ENCODE results near the gene ERP44.

The ERP44 gene

DNA sequence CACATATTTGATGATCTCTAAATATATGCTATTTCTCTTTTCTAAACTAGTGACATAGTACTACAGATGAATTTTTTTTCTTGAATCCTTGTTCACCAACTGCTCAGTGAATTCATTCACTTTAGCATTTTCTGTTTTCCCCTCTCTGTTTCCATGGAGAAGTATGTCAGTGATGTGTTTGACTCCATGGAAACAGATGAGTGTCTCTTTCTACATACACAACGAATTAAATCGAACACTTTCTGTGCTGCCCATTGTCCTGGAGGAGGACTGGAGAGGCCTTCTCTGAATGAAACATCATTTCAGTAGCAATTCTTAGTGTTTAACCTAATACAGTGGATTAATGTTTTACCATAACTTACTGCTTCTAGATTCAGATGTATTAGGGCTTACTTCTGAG, 9.8 kb upstream of the ERP44 start:
- TF ChIP-seq, protein P1, sequence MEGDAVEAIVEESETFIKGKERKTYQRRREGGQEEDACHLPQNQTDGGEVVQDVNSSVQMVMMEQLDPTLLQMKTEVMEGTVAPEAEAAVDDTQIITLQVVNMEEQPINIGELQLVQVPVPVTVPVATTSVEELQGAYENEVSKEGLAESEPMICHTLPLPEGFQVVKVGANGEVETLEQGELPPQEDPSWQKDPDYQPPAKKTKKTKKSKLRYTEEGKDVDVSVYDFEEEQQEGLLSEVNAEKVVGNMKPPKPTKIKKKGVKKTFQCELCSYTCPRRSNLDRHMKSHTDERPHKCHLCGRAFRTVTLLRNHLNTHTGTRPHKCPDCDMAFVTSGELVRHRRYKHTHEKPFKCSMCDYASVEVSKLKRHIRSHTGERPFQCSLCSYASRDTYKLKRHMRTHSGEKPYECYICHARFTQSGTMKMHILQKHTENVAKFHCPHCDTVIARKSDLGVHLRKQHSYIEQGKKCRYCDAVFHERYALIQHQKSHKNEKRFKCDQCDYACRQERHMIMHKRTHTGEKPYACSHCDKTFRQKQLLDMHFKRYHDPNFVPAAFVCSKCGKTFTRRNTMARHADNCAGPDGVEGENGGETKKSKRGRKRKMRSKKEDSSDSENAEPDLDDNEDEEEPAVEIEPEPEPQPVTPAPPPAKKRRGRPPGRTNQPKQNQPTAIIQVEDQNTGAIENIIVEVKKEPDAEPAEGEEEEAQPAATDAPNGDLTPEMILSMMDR (IDR thresholded peaks at IDR 0.05; ENCODE audit: extremely low read depth, missing control alignments): no peak
- DNase-seq (ENCODE audit: low spot score): no peak

DNA sequence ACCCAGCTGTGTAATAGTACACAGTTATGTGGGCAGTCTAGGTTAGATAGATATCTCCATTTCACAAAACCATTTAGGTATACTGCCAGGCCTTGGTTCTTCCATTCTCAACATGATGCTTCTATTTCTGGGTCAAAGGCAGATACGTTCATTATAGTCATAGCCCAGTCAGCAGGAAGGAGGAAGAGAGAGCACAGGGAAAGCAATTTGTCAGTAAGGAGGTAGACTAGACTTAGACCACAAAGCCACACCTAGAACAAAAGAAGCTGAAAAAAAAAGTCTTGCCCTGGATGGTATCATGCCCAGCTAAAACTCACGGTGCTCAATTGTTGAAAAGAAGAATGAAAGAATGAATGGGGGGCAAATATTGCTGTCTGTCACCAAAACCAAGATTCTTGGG, 7.8 kb upstream of the ERP44 start:
- TF ChIP-seq, protein P1 (IDR thresholded peaks at IDR 0.05; ENCODE audit: extremely low read depth, missing control alignments): no peak
- DNase-seq (ENCODE audit: low spot score): no peak

DNA sequence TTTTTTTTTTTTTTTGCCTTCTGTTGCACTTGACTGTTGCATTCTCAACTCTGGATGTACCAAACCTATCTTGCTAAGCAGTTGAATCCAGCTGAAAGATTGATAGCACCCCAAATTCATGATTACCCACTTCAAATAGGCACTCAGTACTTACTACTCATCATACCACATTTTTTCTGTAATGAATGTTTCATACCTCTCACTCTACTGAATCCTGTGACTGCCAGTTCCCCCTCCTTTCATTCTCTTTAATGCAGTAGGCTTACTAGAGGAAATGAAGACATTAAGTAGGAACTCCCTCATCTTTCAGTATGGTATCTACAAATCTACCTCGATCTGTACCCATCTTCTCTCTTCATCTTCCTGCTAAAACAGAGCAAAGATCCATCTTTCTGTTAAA, 7.1 kb upstream of the ERP44 start:
- TF ChIP-seq, protein P1 (IDR thresholded peaks at IDR 0.05; ENCODE audit: extremely low read depth, missing control alignments): no peak
- DNase-seq (ENCODE audit: low spot score): no peak

DNA sequence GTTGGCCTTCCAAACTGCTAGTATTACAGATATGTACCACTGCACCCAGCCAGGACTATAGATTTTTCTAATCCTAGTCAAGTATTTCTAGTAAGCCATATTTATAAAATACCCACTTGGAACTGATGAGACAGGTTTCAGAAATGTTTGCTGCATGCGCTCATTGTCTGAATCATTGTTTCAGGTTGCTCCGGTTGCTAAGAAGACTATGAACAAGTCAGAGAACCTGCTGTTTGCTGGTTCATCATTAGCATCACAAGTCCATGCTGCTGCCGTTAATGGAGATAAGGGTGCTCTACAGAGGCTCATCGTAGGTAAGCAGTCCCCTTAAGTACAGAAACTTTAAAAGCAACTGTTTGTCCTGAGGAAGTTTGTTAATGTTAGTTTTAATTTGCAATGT, 5.5 kb upstream of the ERP44 start:
- DNase-seq (ENCODE audit: low spot score): no peak
- TF ChIP-seq, protein P1 (IDR thresholded peaks at IDR 0.05; ENCODE audit: extremely low read depth, missing control alignments): no peak

DNA sequence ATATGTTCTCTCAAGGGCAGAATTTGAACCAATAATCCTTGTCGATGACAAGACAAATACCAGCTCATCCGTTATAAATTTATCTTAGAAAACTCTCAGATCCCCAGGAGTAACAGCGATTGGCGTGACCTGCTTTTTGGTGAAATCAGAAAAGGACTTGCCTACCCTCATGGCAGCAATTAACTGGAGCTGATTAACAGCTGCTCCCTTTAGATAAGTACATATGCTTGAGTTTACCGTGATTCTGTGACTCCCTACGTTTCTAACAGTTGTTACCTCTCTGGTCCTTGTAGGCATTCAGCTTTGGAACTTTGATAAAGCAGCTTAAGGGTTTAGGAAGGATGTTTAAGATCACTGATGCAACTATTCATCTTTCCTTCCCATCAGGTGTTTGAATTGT, 2.8 kb upstream of the ERP44 start:
- no peak for DNase-seq (ENCODE audit: low spot score)
- TF ChIP-seq, protein P1 (IDR thresholded peaks at IDR 0.05; ENCODE audit: extremely low read depth, missing control alignments): no peak

DNA sequence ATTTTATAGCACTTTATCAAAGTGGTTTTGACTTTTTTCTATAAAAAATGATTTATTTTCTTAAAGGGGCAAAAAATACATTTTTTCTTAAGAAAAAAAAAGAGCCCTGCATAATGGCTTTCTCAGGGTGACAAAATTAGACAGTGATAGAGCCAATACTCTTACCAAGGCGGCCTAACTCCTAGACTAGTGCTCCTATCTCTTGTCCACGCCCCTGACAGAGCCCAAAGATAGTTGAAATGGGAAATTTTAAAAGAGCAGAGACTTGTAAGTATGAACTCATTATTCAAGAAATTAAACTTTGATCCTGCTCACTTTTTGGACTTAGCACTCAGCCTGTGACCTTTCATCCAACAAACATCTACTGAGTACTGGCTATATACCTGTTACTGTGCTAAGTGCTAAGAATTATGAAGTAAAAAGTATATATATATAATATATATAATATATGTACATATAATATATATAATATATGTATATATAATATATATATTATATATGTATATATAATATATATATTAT, 1.4 kb upstream of the ERP44 start:
- DNase-seq (ENCODE audit: low spot score): no peak
- TF ChIP-seq, protein P1 (IDR thresholded peaks at IDR 0.05; ENCODE audit: extremely low read depth, missing control alignments): no peak

DNA sequence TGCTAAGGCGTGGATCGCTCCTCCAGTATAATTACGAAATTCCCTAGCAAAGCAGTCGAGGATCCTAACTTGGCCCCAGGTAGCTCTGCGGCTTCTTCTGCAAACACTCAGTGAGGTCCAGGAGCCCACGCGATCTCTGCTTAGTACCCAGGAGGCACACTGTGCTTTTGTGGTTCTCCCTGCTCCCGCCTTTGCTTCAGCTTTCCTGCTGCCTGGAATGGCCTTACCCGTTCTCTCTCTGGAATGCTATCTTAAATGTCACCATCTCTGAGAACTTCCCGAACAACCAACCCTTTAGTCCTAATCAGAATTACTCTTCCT, 882 bp upstream of the ERP44 start:
- TF ChIP-seq, protein P1 (IDR thresholded peaks at IDR 0.05; ENCODE audit: extremely low read depth, missing control alignments): no peak

More for the DNA sequence above, 882 bp upstream of the ERP44 start:
- DNase-seq (ENCODE audit: low spot score): no peak

Data from GM20000 (cell line).